Uterus (tissue), 2 donors: ENCODE results near the gene PPP1R3E.

Experiments used
- POLR2A ChIP-seq, 2 donors: fragments of 450-650 bp; IDR thresholded peaks; one replicate each; pipeline ENCODE4 v1.6.1; 2016; ENCODE audit warnings: antibody characterized with exemption in 2 of 2, mild to moderate bottlenecking in 1 of 2, moderate library complexity in 1 of 2
- TF ChIP-seq, protein P1 (sequence below), 4 experiments: fragments of 200-600 bp in 2 of 4; fragments of 450-650 bp in 2 of 4; sonication (generic) in 2 of 4; IDR thresholded peaks; one replicate each; pipeline ENCODE4 v1.5.1; 2016 to 2019; ENCODE audit warnings: antibody characterized with exemption in 4 of 4, mild to moderate bottlenecking in 2 of 4, moderate library complexity in 1 of 4

GRCh38 chr14:23320584-23321571 lies 18.2 kb upstream of the PPP1R3E start, which contains the start of gene PABPN1:
- TF ChIP-seq, protein P1, sequence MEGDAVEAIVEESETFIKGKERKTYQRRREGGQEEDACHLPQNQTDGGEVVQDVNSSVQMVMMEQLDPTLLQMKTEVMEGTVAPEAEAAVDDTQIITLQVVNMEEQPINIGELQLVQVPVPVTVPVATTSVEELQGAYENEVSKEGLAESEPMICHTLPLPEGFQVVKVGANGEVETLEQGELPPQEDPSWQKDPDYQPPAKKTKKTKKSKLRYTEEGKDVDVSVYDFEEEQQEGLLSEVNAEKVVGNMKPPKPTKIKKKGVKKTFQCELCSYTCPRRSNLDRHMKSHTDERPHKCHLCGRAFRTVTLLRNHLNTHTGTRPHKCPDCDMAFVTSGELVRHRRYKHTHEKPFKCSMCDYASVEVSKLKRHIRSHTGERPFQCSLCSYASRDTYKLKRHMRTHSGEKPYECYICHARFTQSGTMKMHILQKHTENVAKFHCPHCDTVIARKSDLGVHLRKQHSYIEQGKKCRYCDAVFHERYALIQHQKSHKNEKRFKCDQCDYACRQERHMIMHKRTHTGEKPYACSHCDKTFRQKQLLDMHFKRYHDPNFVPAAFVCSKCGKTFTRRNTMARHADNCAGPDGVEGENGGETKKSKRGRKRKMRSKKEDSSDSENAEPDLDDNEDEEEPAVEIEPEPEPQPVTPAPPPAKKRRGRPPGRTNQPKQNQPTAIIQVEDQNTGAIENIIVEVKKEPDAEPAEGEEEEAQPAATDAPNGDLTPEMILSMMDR (IDR thresholded peaks at IDR 0.05) = no peak
- peak; percentile 81 to 84 for TF ChIP-seq POLR2A (IDR thresholded peaks at IDR 0.05)
